ENCODE results near the gene RAC2.

DNA sequence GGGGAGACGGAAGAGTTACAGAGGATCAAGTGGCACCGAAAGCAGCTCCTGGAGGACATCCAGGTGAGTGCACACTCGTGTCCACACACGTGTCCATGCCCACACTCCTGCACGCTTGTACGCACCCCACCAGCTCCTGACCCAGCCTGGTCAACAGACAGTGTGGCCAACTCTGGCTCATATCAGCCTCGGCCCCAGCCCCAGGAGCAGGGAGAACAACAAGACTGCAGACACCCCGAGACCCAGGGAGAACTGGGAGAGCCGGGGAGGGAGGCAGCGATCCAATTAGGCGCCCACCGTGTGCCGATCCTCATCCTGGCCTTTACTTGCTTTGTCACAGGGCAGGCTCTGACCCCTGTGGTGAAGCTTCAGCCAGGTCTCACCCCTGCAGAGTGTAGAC is 48.6 kb upstream of the RAC2 start:
- TF ChIP-seq, protein P1, sequence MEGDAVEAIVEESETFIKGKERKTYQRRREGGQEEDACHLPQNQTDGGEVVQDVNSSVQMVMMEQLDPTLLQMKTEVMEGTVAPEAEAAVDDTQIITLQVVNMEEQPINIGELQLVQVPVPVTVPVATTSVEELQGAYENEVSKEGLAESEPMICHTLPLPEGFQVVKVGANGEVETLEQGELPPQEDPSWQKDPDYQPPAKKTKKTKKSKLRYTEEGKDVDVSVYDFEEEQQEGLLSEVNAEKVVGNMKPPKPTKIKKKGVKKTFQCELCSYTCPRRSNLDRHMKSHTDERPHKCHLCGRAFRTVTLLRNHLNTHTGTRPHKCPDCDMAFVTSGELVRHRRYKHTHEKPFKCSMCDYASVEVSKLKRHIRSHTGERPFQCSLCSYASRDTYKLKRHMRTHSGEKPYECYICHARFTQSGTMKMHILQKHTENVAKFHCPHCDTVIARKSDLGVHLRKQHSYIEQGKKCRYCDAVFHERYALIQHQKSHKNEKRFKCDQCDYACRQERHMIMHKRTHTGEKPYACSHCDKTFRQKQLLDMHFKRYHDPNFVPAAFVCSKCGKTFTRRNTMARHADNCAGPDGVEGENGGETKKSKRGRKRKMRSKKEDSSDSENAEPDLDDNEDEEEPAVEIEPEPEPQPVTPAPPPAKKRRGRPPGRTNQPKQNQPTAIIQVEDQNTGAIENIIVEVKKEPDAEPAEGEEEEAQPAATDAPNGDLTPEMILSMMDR (IDR thresholded peaks at IDR 0.05) = no peak
- TF ChIP-seq POLR2A (IDR thresholded peaks at IDR 0.05) = no peak
